ENCODE measurements around the gene CYB561A3. TPM values are rescaled to one million over a fixed set of nuclear protein-coding genes. Genes with fewer than 3 reads are reported as not detected.

CYB561A3 gene, protein sequence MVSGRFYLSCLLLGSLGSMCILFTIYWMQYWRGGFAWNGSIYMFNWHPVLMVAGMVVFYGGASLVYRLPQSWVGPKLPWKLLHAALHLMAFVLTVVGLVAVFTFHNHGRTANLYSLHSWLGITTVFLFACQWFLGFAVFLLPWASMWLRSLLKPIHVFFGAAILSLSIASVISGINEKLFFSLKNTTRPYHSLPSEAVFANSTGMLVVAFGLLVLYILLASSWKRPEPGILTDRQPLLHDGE
- total RNA-seq: 36.1 and 49.1 TPM in 2 replicates

GRCh38 chr11:61361741-61362541, at the start of gene CYB561A3, which contains the start of gene TMEM138:
Gene CYB561A3, minus strand, starts transcription at chr11:61361882. Its CDS starts 5,169 bp downstream, at chr11:61356713.
Gene TMEM138, plus strand, starts transcription at chr11:61362374. Its CDS starts 2,017 bp downstream, at chr11:61364391.

GRCh38 chr11:61332797-61333549, 28.7 kb downstream of the CYB561A3 start, which contains the start of the genes DDB1 and TKFC:
Gene DDB1, minus strand, starts transcription at chr11:61333105. Its CDS starts 137 bp downstream, at chr11:61332968.
Gene TKFC, plus strand, starts transcription at chr11:61333228. Its CDS starts 1,501 bp downstream, at chr11:61334729.

Other genes starting within 250 kb of the CYB561A3 start
- 5.7 and 7.0 TPM in 2 replicates for gene VPS37C, start 200.5 kb downstream of the CYB561A3 start, total RNA-seq
- not detected in 2 replicates for gene PGA3, start 158.4 kb downstream of the CYB561A3 start, total RNA-seq
- not detected in 2 replicates for gene PGA4, start 139.5 kb downstream of the CYB561A3 start, total RNA-seq
- gene PGA5, start 120.7 kb downstream of the CYB561A3 start, total RNA-seq: not detected in 2 replicates
- 1.1 and 1.3 TPM in 2 replicates for gene VWCE, start 66.6 kb downstream of the CYB561A3 start, total RNA-seq
- 320 and 326 TPM in 2 replicates for gene DDB1, start 28.8 kb downstream of the CYB561A3 start, total RNA-seq
- gene TKFC, start 28.7 kb downstream of the CYB561A3 start, total RNA-seq: 14.1 and 14.4 TPM in 2 replicates
- 12.8 and 14.5 TPM in 2 replicates for gene TMEM138, start 492 bp upstream of the CYB561A3 start, total RNA-seq
- 8.3 and 9.0 TPM in 2 replicates for gene TMEM216, start 30.7 kb upstream of the CYB561A3 start, total RNA-seq
- 10.8 and 12.2 TPM in 2 replicates for gene CPSF7, start 68.1 kb upstream of the CYB561A3 start, total RNA-seq
- 43.8 and 77.5 TPM in 2 replicates for gene SDHAF2, start 68.2 kb upstream of the CYB561A3 start, total RNA-seq
- 0.11 TPM in 1 of 2 replicates, not detected in the other for gene LRRC10B, start 146.9 kb upstream of the CYB561A3 start, total RNA-seq
- gene SYT7, start 219.2 kb upstream of the CYB561A3 start, total RNA-seq: 0.22 and 0.43 TPM in 2 replicates

Data from dermis lymphatic vessel endothelial cell (primary cell).